ENCODE measurements around the gene WASHC3.

The WASHC3 gene

GRCh38 chr12:102031852-102032251 lies 29.9 kb downstream of the WASHC3 start:
- CTCF ChIA-PET: interaction anchor here (1.0 to 3.0 kb wide), 9 partner anchors 11 to 452 kb away, joined by 3 to 34 read pairs (median 4); partner anchors contain the start of gene WASHC3

GRCh38 chr12:102029141-102029540 lies 32.6 kb downstream of the WASHC3 start:
- ChIA-PET POLR2A (no interaction called here), CTCF (interaction anchor here (0.9 to 1.8 kb wide), 4 partner anchors 10 to 22 kb away, joined by 4 to 5 read pairs (median 4); no protein-coding TSS in a partner anchor)
- TF ChIP-seq CTCF (IDR thresholded peaks at IDR 0.05; ENCODE audit: control extremely low read depth, extremely low read depth, low read depth, missing control alignments): no peak
- DNase-seq (ENCODE audit: extremely low spot score): no peak

More at GRCh38 chr12:102031852-102032251, 29.9 kb downstream of the WASHC3 start:
- POLR2A ChIA-PET: no interaction called here
- DNase-seq (ENCODE audit: extremely low spot score): no peak
- no peak for TF ChIP-seq CTCF (IDR thresholded peaks at IDR 0.05; ENCODE audit: control extremely low read depth, extremely low read depth, low read depth, missing control alignments)

DNA sequence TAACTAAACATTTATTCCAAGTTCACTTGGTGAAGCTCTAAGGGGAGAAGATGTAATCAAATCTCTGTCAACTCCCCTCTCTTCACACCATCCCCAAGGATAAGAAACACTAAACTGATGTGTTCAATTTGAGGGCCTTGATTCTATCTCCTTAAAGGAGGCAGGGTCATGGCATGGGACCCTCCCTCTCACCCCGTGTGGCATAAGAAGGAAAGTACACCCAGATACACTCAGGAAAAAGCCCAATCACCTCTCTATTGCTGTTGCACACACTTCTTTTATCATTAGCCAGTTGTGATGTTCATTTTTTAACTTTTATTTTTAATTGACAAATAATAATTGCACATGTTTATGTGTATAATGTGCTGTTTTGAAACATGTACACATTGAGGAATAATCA lies 35.1 kb downstream of the WASHC3 start:
- ChIA-PET POLR2A (no interaction called here), CTCF (interaction anchor here (0.7 kb wide), 1 partner anchor 9 kb away, joined by 3 read pairs; no protein-coding TSS in a partner anchor)
- TF ChIP-seq CTCF (IDR thresholded peaks at IDR 0.05; ENCODE audit: control extremely low read depth, extremely low read depth, low read depth, missing control alignments): no peak
- no peak for DNase-seq (ENCODE audit: extremely low spot score)

DNA sequence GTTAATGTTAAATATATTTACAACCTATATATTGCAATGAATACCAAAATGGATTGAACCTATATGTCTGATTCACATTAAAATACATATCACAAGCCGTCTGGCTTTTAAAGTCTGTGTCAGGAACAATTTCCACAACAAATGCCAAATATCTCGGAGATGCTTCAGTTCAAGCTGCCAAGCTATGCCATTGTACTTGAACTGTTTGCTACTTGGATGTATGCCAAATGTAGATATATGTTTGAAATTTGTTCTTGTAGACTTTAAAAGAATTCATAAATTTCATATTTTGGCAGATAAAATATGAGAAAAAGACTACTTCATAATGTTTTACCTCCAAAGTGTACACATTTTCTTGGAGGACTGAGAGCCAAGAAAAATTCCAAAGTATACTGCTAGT lies 37.0 kb downstream of the WASHC3 start:
- DNase-seq (ENCODE audit: extremely low spot score): no peak
- TF ChIP-seq CTCF (IDR thresholded peaks at IDR 0.05; ENCODE audit: control extremely low read depth, extremely low read depth, low read depth, missing control alignments): no peak
- ChIA-PET CTCF (no interaction called here), POLR2A (no interaction called here)

GRCh38 chr12:102023343-102023930 lies 38.4 kb downstream of the WASHC3 start:
- DNase-seq (ENCODE audit: extremely low spot score): no peak
- TF ChIP-seq CTCF (IDR thresholded peaks at IDR 0.05; ENCODE audit: control extremely low read depth, extremely low read depth, low read depth, missing control alignments): no peak
- ChIA-PET CTCF (interaction anchor here (1.3 to 6.0 kb wide), 4 partner anchors 8 to 29 kb away, joined by 4 to 34 read pairs (median 5); no protein-coding TSS in a partner anchor), POLR2A (no interaction called here)

- TF ChIP-seq CTCF (IDR thresholded peaks at IDR 0.05; ENCODE audit: control extremely low read depth, extremely low read depth, low read depth, missing control alignments): no peak
- no peak for DNase-seq (ENCODE audit: extremely low spot score)
- ChIA-PET CTCF (interaction anchor here (1.3 to 6.0 kb wide), 5 partner anchors 9 to 31 kb away, joined by 3 to 34 read pairs (median 6); no protein-coding TSS in a partner anchor), POLR2A (no interaction called here)
Observed at GRCh38 chr12:102022286-102022685, 39.5 kb downstream of the WASHC3 start.
